GM19395 (cell line): ENCODE measurements around the gene ZFP62.
"Not testable (repeated sequence)": the region's sequence is repeated elsewhere in the genome, so short reads cannot be mapped to it uniquely, and the experiment has no call there.

ENCODE experiments used
- ATAC-seq: cut with Tn5 transposase; IDR thresholded peaks from one replicate; pipeline ENCODE4 v1.9.1; 2021; ENCODE audit warnings: mild to moderate bottlenecking, moderate library complexity; ENCODE audit not compliant: unreplicated experiment

The ZFP62 gene

DNA sequence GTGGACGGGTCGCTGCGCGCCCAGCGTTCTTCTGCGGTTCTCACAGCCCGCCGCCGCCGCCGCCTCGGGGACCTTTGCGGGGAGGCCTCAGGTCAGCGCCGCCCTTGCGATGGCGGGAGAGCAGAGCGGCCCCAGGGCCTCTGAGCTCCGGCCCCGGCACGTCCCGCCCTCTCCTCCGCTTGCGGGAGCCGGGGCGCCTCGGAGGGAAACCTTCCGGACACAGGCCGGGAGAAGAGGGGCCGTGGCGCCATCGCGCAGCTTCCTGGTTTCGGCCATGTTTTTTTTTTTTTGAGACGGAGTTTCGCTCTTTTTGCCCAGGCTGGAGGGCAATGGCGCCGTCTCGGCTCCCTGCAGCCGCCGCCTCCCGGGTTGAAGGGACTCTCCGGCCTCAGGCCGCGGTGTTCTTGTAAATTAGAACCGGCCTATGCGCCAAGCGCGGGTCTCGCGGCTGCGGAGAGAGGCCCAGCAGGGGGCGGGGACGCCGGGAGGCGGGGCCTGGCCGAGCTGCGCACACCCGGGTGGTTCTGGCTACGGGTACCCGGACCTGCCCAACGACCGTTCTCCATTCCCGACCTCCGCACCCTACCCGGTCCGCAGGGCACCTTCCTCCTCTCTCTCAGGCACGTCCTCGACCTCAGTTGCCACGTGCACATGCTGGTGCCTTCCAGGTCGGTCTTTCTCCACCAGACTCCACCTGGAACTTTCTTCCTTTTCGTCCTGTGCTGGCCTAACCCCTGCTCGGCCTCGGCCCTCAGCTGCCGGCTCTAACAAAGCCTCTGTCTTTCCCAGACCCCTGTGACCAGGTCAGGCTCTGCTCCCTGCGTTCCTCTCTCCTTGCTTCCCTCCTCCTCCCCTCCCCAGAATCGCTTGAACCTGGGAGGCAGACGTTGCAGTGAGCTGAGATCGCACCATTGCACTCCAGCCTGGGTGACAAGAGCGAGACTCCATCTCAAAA, 29.7 kb downstream of the ZFP62 start:
- peak; percentile 71 for ATAC-seq

DNA sequence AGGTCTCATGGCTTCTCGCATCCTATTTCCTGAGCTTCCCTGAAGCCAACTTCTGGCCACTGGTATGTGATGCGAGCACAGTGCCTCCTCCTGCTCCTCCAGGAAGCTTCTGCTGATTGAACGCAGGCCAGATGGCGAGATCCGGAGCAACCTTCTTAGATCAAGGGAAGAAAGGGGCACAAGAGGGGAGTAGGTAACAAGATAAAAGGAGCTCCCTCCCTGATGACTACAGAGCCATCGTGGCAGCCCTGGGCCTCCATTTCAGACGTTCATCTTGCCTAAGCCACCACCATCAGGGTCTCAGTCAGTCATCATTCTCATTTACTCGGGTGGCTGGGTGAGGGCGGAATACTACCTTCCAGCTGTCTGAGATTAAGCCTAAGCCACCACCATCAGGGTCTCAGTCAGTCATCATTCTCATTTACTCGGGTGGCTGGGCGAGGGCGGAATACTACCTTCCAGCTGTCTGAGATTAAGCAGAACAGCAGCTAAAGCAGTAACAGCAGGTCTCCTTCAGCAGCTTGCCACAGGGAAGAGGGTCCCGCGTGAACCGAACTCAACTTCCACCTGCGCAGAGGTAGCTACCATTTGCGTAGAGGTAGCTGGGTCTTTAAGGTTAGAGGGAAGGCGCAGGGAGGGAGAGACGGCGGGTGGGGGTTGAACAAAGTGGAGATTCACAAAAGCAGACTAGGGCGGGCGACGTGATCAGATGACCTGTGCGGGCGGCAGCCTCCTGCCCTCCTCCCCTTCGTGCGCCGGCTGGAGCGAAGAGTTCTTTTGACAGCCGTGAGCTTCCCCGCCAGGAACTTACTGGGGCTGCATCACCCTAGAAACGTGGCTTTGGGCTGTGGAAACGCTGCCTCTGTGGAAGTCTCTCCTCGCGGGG, 30.6 kb downstream of the ZFP62 start:
- peak; percentile 50 for ATAC-seq

DNA sequence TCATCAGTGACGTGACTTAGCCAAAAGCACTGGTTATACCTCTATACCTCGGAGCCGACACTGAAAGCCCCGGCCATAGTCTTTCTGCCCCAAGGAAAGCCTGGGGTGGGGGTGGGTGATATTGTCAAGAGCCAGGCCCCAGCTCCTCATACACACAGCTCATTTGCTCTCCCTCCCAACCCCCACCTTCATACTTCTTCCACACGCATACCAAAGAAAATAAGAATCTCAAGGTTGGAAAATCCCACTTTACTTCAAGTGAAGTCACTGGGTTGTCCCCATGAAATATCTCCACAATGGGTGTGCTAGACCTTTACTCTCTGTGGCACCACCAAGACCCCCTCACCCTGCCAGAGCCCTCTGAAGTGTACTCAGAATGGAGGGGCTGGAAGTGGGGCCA, 31.4 kb downstream of the ZFP62 start:
- ATAC-seq, result no peak

DNA sequence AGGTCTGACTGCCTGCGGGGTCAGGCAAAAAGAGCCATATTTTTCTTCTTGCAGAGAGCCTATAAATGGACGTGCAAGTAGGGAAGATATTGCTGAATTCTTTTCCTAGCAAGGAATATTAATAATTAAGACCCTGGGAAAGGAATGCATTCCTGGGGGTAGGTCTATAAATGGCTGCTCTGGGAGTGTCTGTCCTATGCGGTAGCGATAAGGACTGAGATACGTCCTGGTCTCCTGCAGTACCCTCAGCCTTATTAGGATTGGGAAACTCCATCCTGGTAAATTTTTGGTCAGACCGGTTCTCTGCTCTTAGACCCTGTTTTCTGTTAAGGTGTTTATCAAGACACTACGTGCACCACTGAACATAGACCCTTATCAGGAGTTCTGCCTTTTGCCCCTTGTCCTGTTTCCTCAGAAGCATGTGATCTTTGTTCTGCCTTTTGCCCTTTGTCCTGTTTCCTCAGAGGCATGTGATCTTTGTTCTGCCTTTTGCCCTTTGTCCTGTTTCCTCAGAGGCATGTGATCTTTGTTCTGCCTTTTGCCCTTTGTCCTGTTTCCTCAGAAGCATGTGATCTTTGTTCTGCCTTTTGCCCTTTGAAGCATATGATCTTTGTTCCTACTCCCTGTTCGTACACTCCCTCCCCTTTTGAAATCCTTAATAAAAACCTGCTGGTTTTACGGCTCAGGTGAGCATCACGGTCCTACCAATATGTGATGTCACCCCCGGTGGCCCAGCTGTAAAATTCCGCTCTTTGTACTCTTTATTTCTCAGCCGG, 32.1 kb downstream of the ZFP62 start:
- ATAC-seq, result not testable (repeated sequence)

DNA sequence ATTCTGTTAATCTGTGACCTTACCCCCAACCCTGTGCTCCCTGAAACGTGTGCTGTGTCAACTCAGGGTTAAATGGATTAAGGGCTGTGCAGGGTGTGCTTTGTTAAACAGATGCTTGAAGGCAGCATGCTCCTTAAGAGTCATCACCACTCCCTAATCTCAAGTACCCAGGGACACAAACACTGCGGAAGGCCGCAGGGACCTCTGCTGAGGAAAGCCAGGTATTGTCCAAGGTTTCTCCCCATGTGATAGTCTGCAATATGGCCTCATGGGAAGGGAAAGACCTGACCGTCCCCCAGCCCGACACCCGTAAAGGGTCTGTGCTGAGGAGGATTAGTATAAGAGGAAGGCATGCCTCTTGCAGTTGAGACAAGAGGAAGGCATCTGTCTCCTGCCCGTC, 33.7 kb downstream of the ZFP62 start:
- not testable (repeated sequence) for ATAC-seq

DNA sequence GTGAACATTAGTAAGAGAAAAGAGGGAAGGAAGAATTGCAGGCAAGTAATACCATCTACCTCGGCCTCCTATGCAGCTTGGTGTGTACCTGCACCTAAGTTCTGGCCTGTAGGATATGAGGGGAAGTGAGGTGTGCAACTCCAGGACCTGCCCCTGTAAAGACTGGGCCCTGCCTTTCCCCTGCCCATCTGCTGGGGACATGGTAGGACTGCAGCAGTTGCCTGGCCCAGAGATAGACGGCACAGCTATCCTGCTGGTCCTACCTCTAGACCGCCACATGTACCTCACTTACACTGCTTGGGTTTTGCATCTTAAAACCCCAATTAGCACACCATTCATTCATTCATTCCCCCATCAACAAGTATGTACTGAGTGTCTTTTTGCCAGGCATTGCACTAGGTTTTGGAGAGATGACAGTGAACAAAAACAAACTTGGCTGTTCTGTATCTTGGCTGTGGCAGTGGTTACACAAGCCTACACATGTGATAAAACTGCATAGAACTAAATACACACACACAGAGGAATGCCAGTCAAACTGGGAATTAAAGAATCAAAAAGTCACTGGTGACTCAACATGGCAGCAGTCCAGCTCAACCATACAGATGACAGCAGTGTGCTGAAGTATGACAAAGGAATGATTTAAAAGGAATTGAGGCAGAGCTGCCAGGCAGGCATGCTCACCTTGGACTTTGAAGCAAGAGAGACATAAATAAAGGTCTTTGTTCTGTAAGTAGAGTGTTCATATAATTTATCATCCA, 35.1 kb downstream of the ZFP62 start:
- no peak for ATAC-seq

DNA sequence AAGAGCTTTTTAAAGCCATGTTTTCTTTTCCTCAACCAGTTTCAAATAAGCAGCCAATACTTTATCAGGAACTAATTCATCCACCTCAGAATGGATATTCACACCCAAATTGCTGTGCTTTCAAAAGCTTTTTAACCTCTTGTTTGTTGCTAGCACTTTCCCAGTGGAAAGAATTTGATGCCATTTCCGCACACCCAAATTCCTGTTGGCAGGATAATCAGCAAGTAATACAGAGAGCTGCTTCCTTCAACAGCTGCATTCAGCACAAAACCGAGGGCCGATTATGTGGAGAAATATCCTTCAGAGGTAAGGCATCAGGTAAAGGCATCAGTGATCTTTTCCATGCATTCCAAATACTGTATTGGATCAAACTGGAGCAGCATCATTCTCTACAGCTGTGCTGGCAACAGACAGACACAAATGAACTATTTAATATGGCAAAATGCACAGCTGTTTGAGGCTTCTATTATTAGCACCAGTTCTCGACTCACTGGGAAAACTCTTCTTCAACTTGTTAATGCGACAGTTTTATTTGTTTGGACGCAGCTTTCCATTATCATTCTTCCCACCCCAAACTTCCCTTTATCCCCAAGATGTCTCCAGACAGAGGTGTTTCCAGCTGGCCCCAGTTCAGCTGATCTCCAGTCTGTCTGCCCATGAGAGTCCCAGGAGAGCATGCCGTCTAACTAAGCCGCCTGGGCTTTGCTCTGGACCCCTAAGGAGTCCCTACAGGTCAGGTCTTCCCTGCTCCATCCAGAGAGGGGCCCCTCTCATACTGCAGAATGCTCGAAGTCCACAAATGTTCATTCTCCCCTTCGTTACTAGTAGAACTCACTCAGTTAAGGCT, 36.2 kb downstream of the ZFP62 start:
- no peak for ATAC-seq

DNA sequence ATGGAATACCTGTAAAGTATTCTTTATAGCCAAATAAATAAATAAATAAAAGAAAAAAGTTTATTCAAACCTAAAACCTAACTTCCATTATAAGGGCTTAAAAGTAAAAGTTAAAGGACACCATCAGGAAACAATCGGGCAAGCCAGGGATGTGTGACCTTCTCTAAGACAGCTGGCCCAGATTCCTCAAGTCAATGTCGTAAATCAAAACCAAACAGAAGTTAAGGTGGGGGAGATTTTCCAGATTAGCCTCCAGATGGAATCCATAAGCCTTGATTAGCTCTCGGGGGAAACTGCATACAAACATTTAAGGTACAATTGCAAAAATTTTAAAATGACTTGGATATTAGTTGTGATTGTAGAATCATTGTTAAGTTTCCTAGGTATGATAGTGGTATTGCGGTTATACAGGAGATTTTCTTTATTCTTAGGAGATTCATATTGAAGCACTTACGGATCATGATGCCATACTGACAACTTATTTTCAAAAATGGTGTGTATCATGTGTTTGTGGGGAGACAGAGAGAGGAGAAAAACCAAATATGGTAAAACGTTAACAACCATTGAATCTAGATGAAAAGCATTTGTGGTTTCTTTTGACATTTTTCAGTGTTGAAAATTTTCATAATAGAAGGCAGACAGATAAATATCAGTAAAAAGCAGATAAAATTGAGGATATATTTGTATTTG, 37.0 kb downstream of the ZFP62 start:
- no peak for ATAC-seq

DNA sequence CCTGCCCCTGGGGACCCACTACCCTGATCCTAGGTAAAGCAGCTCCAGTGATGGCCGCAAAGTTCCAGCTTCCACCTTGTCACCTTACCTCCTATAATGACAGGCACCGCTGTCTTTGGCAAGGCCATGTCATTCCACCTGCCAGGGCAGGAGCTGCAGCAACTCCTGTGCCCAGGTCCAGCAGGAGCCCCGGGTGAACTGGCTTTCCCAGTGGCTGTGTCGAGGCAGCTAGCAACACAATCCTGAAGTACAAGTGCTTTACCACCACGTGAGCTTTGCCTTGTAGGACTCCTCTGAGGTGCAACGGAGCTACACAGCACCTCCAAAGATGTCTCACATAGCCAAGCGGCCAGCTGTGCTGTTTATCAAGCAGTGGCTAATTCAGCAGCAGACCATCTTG, 37.7 kb downstream of the ZFP62 start:
- no peak for ATAC-seq

DNA sequence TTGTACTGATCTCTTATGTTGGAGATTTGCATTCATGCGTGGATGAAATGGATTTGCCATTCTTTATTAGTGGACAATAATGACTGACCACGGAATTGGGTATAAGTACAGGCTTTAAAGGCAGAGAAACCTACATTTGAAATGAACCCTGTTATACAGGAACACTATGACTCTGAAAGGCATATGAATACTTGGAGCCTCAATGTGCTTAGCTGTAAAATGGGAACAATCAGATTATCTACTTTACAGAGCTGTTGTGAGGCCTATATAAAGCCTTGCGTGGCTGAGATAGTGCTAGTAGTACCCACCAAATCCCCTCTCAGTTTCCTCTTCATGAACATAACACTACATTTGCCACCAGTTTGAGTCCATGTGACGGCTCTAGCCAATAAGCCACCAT, 39.5 kb downstream of the ZFP62 start:
- ATAC-seq, result no peak

DNA sequence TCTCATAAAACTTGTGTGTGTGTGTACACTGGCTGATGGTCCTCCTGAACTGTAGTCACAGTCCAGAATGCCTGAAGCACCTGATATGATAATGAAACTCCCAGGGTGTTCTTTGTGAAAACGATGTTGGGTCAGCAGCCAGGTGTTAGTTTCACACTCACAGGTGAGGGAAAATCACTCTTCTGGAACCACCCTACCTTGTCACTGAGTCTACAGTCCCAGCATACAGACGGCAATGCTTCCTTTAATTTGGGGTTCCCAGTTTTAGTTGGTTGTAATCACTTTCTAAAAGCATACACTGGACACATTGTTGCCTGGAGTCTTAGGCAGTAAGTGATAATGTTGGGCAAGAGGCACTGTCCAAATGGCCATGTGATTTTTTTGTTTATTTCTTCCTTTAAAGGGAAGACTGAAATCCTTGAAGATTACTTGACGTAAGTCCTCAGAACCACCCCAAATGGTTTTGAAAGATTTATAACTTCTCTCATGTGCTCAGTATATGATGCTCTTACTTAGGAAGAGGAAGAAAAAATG, 40.2 kb downstream of the ZFP62 start:
- ATAC-seq, result peak; percentile 78

DNA sequence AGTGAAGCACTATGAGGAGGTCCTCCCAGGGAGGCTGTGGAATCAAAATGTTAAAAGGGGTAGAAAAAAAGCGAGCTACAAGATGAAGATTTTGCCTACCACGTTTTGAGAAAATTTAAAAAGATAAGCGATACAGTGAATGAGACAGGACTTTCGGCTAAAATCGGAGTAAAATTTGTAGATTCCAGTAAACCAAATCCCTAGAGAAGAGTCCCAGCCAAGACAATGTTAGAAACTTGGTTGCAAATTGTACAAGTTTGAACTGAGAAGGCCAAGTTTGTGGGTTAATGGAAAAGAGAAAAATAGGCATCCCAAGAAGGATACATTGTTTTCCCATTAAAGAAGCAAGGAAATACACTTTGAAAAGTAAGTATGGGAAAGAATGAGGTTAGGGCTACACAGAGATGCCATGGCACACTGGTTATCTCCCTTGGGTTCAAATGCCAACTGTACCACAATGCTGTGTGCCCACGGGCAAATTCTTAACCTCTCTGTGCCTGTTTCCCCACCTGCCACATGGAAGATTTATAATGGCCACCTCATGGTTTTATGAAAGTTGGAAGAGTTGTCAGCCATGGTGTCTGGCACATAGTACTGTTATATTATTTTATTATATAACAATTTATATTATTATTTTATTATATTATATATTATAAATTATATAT, 42.3 kb downstream of the ZFP62 start:
- ATAC-seq, result no peak

DNA sequence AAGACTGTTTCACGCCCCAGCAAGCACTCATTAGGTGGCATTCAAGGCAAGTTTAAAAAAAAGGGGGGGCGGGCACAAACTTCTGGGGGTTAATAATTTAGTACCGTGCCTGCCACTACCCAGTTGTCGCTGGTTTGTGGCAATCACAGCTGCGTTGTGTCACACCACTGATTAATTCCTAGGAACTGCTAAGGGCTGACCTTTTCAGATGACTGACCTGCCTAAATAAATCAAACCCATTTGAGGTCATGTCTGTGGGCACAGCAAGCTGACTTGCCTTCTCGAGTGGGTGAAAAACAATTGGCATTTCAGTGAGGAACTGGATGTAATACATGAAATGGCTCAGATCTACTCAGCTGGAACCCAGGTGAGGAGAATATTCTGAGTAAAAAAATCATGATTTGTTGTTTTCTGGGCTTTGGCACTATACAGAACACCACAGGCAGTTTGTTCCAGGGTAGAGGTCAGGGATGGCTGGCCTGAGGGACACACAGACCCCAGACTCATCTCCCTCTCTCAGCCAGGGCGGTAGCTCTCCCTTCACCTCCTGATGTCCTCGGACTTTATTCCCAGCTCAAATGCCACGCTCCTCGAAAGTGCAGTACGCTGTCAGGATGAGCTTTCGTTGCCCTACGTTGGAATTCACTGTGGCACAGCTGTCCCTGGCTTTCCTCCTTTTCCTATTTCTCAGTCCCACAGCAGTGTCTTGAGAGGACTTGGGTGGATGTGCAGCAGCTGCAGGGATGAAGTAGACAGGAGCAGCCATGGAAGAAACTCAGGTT, 43.0 kb downstream of the ZFP62 start:
- no peak for ATAC-seq

DNA sequence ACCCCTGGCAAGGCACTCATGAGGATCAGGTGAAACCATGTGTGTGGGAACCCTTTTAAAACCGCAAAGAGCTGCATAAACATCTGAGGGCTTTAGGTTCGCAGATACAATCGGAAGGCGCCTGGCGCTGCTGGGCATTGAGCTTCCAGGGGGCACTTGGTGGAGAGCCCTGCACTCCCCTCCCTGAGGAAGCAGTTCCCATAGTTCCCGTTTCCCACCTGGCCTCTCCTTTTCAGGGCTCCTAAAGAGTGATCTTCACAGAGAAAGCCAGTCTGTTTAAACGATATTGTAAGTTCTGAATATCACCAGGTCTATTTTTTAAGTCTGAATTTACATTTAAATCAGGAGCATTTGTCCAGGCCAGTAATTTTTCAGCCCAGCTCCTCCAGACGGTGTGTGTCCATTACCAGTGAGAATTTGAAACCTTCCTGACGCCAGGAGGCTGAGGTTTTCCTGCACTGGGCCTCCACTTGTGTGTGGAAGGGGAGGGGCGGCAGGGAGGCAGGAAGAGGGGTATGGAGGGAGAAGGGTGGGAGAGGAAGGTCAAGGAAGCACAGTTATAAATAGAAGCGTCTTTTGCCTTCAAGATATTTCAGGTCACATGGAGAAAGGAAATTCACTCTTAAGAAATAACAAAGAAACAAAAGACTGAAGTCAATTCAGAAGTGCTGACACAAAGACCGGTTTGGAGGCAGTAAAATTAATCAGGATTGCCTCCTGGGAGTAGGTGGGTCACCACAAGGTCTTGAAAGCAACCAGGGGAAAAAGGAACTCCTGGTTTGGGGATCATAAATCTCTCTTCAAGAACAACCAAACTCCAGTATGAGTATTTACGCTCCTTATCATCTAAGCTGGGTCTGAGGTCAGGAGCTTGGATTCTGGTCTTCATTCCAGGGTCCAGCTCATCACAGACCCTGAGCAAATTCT, 44.2 kb downstream of the ZFP62 start:
- ATAC-seq, result peak; percentile 32

DNA sequence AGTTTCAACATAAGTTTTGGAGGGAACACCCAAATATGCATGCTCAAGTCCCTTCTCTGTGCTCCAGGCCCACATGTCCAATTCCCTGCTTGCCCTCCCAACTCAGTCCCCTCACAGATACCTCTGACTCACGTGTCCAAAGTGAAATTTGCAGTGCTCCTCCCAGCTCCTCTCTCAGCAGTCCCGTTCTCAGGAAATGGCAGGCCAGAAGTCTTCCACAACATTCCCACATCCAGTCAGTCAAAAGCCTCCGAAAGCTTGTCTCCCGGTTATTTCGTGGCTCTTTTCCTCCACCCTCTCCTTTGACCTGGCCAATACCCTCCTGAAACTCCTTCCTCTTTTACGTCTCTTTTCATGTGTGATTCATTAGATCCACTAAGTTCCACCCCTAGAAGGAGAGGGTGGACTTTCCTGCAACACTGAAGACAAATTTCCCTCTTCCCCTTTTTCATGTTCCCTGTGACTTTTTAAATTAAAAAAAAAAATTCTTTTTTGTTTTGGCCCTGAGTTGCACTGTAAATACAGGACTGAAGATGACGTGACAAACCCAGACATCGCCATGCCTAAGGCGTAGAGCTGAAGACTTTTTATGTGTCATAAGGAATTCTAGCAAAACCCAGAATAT, 45.7 kb downstream of the ZFP62 start:
- ATAC-seq, result no peak

DNA sequence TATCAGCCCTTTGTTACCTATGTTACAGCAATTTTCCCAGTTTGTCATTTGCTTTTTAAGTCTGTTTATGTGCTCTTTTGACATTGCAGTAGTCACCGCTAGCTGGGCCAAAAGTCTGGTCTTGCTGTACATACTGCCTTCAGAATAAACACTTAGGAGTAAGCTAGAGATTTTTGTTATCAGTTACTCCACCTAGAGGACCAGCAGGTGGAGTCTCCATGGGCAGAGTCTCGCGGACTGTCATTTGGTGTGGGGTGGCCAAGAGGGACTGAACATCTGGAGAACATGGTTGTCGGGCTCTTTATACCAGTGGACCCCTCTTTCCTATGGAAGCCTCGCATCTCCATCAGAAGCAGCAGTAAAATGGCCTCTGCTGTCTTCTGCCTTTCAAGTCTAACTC, 47.7 kb downstream of the ZFP62 start:
- no peak for ATAC-seq
